Stimulated activated CD8-positive, alpha-beta memory T cell treated with anti-CD3 and anti-CD28 coated beads, Interleukin-7, amount 100 ng/mL, for 48 hours (primary cell): ENCODE measurements around the gene ARPC1B.
"Not testable (repeated sequence)": the region's sequence is repeated elsewhere in the genome, so short reads cannot be mapped to it uniquely, and the experiment has no call there.

Experiments used
- DNase-seq, 2 donors: peaks; one replicate each; pipeline ENCODE4 v3.0.0-alpha.2; 2020; ENCODE audit warnings: low read depth in 1 of 2; ENCODE audit errors: extremely low read depth in 1 of 2

Gene ARPC1B

DNA sequence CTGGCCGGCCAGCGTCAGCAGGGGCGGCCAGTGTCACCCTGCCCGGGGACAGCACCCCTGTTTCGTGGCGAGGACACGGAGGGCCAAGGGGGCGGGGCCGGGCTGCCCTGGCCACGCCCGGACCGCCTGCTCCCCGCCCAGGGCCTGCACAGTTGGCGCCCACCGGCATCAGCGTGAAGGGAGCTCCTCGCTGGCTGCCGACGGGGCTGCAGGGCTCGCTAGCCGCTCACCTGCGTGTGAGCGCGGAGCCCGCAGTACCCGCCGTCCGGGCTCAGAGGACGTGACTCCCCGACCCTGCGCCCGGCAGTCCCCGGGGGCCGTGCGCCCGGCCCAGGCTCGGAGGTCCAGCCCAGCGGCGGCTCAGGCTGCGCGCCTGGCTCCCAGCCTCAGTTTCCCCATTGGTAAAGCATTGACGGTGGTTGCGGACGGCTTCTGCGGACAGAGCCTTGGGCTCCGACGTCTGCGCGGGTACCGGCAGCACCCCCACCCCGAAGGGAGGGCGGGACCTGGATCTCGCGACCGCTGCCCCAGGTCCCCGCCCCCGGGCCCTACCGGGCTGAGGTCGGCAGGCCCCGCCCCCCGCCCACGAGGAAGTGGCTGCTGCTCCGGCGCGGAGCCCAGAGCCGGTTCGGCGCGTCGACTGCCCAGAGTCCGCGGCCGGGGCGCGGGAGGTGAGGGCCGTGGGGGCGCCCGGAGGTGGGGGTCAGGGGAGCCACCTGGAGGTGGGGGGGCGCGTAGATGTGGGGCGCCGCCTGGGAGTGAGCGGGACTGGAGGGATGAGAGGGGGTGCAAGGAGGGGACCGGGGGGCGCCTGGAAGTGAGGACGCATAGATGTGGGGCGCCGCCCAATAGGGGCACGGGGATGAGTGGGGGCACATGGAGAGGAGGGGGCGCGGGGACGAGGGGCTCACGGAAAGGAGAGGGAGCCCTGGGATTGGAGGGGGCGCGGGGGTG is at the start of gene ARPC1B:
Gene ARPC1B, plus strand, starts transcription at position 620 of the 954 bp plus-strand sequence. CDS start 10,985 bp downstream, outside the sequence.
- peak; percentile 76 to 80 for DNase-seq

DNA sequence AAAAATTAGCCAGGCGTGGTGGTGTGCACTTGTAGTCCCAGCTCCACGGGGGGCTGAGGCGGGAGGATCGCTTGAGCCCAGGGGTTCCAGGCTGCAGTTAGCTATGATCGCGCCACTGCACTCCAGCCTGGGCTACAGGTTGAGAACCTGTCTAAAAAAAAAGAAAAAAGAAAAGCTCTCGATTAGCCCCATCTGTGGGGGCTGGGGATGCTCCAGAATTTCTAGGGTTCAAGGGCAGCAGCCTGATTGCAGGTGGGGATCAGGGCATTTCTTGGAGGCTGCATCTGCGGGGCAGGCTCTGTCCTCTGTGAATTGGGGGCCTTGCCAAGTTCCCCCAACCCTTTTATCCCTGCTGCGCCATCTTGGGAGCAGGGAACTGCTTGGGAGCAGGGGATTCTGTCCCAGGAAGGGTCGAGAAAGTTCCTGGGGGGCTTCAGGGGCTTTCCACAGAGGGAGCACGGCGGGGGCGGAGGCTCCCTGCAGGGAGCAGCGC is 49.5 kb upstream of the ARPC1B start:
- no peak for DNase-seq

DNA sequence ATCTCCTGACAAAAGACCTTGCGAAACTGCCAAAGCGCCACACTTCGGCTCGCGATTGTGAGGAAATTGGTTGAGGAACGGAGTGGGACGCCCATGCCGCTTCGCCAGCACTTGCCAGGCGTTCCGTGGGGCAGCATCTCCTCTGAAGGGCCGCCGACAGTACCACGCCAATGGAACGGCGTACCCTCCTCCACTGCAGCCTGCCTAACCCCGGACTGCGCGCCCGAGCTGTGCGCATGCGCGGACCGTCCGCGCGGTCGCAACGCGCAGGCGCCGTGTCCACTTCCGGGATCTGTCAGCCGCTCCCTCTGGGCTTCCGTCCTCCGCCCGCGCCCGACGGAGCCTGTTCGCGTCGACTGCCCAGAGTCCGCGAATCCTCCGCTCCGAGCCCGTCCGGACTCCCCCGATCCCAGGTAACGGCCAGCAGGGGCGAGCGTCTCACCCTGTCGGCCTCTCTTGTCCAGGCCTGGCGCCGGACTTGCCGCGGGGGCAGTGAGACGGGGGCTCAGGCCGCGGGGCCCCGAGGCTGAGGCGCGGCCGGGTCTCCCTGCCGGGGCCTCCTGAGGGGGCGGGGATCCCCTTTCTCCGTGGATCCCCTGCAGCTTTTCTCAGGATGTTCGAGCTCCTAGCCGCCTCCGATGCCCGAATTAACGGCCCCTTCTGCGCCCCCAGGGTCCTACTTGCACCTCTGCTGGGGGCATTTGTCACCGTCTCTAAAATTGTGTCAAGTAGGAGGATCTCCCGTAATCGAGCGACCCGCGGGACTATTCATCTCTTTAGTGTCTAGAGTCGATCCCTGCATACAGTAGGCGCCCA is 48.7 kb upstream of the ARPC1B start, which contains the start of gene ARPC1A:
Gene ARPC1A, plus strand, starts transcription at position 307 of the 816 bp plus-strand sequence. CDS start 7,456 bp downstream, outside the sequence.
- DNase-seq, result peak; percentile 78 to 90

DNA sequence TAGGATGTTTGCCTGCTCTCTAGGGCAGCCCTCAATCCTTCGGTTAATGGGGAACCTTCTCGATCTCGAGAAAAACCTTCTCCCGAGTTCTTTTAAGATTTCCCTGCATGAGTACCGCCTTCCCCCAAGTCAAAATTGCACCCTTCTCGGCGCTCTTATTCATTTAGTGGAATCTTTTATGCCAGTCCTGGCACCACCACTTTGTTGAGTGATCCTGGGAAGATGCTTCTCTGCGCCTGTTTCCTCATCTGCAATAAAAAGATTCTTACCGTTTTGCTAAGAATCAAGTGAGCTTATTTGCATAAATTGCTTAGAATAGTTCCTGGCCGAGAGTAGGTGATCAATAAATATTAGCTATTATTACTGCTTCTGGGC is 48.1 kb upstream of the ARPC1B start:
- DNase-seq, result no peak

DNA sequence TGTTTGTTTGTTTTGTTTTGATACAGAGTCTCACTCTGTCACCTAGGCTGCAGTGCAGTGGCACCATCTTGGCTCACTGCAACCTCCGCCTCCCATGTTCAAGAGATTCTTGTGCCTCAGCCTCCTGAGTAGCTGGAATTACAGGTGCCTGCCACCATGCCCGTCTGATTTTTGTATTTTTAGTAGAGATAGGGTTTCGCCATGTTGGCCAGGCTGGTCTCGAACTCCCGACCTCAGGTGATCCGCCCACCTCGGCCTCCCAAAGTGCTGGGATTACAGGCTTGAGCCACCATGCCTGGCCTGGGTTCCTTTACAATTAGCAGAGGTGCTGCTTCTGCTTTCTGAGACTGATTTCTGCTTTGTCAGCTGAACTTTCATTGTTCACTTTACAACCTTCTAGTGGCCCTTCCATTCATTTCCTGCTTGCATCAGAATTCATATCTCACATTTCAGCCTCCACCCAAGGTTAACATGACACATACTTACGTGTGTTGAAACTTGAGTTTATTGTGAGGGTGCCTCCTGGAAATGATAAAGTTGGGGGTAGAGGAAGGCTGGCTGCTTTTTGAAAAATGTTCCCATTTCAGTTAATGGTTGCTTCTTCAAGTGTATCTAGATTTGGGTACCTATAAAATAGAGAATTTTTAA is 44.1 kb upstream of the ARPC1B start:
- not testable (repeated sequence) for DNase-seq

DNA sequence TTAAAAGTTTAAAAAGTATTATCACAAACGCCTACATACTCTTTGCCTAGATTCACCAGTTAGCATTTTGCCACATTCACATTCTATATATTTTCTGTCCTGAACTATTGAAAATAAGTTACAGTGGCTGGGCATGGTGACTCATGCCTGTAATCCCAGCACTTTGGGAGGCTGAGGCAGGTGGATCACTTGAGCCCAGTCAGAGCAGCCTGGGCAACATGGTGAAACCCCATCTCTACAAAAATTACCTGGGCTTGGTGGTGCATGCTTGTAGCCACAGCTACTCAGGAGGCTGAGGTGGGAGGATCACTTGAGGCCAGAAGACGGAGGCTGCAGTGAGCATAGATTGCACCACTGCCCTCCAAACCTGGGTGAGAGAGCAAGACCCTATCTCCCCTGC is 43.5 kb upstream of the ARPC1B start:
- no peak for DNase-seq

DNA sequence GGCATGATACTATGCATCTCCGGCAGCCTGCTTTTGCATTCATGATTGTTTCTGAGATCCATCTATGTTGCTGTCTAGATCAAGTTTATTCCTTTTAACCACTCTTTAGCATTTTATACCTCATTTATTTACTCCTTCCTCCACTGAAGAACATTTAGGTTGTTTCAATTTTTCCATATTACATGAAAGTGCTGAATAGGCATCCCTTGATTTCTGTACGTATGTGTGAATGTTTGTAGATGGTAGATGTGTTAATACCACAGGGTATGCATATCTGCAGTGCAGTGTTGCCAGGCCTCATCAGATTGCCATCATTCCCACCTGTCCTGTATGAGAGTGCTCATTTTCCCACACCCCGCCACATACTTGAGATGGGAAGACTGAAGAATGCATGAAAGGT is 34.9 kb upstream of the ARPC1B start:
- no peak for DNase-seq

DNA sequence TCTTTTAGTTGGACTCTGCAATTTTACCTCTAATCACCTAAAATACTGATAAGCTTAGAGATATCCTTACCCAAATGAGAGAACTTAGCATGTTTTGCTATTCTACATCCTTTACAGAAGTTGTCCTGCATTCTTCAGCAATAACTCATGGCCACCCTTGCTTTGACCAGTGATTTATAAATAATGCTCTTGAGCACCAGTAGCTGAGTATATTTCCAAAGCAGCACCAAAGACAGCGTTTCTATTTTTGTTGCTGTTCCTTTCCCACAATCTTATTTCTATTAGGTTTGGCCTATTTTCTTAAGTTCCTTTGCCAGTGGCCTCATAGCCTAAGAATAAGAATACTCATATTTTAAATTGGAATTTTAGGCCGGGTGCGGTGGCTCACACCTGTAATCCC is 33.9 kb upstream of the ARPC1B start:
- DNase-seq, result no peak

DNA sequence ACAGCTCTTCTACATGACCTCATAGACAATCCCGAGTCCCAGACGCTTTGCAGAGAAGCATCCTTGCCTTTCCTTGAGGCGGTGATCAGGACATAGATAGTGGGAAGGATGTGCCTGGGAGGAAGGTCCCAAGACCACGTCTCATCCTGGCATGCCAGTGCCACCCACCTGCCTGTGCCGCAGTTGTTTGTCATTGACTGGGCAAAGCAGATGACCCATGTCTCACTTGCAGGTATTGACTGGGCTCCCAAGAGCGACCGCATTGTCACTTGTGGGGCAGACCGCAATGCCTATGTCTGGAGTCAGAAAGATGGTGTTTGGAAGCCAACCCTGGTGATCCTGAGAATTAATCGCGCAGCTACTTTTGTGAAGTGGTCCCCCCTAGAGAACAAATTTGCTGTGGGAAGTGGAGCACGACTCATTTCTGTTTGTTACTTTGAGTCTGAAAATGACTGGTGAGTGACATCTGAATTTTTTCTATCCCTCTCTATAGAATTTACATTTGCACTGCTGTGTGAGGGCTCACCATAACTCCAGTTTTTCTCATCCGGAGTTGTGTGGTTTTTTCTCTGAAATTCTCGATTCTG is 30.4 kb upstream of the ARPC1B start:
- DNase-seq, result no peak

DNA sequence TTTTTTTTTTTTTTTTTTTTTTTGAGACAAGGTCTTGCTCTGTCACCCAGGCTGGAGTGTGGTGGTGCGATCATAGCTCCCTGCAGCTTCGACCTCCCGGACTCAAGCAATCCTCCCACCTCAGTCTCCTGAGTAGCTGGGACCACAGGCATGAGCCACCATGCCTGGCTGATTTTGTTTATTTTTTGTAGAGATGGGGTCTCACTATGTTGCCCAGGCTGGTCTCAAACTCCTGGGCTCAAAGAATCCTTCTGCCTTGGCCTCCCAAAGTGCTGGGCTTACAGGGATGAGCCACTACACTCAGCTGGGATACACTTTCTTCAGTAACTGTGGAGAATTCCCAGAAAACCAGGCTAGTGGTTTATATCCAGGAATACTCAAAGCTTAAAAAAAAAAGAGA is 23.9 kb upstream of the ARPC1B start:
- not testable (repeated sequence) for DNase-seq

DNA sequence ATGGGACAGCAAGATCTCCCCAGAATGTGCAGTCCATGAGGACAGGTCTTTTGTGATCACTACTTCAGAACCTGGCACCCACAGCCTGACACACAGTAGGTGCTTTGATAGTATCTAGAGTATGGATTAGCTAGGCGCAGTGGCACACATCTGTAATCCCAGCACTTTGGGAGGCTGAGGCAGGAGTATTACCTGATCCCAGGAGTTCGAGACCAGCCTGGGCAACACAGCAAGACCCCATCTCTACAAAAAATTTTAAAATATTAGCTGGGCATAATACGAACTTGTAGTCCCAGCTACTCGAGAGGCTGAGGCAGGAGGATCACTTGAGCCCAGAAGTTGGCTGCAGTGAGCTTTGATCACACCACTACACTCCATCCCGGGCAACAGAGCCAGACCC is 22.3 kb upstream of the ARPC1B start:
- DNase-seq, result no peak

DNA sequence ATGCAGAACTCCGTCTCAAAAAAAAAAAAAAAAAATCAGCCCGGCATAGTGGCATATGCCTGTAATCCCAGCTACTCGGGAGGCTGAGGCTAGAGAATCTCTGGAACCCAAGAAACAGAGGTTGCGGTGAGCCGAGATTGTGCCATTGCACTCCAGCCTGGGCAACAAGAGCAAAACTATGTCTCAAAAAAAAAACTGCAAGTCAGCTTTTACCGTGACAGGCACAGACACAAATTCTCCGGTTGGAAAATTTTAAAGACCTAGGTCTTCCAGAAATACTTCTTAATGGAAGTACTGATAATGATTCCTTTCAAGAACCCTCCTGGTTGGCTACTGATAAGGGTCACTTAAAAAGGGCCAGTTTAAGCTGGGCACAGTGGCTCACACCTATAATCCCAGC is 19.4 kb upstream of the ARPC1B start:
- no peak for DNase-seq

DNA sequence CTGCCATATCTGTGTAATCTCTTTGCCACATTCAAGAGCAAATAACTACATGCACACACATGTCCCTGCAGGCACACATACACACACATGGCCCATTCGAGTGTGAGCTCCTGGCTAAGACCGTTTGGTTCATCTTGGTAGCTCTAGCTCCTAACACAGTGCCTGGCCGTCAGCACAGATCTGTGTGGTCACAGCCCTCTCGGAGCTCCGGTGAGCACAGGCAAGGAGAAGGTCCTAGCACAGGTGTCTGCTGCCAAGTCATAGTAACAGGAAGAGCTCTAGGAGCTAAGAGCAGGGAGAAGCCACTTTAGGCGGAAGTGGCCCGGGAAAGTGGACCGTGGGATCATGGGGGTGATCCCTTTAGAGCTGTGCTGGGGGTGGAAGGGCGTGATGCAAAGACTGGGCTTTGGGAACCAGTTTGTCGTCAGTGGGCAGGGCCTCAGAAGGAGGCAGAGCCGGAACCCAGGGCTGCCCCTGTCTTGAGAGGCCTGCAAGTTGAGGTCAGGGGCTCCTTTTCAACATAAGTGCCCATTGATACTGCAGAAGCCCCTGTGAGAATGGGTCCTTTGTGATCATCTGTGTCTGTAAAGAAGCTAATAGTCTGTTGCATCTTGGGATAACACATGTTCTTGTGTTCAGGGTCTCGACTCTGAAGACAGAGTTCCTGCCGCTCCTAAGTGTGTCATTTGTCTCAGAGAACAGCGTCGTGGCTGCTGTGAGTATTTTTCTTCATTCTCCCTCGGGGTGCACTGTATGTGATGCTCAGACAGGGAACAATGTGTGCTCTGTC is 16.6 kb upstream of the ARPC1B start:
- no peak for DNase-seq

DNA sequence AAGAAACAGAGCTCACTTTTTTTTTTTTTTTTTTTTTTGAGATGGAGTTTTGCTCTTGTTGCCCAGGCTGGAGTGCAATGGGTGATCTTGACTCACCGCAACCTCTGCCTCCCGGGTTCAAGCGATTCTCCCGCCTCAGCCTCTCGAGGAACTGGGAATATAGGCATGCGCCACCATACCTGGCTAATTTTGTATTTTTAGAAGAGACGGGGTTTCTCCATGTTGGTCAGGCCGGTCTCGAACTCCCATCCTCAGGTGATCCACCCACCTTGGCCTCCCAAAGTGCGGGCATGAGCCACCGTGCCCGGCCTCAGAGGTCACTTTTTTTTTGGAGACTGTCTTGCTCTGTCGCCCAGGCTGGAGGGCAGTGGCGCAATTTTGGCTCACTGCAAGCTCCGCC is 16.0 kb upstream of the ARPC1B start:
- not testable (repeated sequence) for DNase-seq

DNA sequence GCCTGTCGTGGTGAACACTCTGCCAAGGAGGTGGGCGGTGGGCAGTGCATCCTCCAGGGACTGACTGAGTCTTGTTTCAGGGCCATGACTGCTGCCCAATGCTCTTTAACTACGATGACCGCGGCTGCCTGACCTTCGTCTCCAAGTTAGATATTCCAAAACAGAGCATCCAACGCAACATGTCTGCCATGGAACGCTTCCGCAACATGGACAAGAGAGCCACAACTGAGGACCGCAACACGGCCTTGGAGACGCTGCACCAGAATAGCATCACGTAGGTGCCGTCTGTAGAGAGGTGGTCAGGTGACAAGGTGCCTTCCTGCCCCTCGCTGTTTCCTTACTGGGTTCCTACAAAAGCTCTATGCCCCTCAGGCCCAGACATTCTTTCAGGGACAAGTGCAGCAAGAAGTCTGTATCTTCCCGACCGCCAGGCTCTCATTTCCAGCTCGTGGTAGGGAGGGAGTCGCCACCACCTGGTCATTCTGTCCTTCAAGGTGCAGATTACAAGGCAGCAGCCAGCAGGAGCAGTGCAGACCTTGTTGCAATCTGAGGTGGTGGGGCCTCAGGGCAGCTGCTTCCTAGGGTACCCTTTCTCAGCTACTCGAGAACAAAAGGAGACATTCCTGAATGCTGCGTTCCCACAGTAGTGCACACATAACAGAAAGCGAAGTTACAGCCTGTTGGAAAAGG is 14.9 kb upstream of the ARPC1B start:
- no peak for DNase-seq

DNA sequence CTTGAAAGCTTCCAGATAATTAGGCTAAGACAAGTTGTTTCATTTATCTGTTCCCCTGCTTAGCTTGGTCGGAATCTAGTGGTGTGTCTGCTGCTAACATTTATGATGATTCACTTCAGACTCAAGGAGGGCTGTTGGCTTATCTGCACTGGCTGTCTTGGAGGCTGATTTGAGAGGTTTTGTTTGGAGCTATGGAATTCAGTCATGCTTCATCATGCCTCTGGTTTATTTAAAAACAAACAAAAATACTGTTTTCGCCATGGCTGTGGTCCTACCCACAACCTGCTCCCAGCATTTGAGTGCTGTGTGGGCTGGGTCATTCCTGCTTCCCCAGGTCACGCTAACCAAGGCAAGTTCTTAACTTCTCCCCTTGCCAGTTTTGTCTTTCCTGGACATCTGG is 11.7 kb upstream of the ARPC1B start:
- DNase-seq, result no peak

DNA sequence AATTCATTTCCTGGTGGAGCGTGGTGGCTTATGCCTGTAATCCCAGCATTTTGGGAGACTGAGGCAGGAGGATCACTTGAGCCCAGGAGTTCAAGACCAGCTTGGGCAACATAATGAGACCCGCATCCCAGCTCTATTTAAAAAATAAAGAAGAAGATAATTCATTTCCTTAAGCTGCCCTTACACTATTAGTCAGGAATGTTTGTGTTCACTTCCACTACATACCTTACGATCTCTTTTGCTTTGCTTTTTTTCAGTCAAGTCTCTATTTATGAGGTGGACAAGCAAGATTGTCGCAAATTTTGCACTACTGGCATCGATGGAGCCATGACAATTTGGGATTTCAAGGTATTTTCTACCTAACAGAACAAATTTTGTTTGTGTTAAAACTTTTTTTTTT is 11.2 kb upstream of the ARPC1B start:
- DNase-seq, result no peak

DNA sequence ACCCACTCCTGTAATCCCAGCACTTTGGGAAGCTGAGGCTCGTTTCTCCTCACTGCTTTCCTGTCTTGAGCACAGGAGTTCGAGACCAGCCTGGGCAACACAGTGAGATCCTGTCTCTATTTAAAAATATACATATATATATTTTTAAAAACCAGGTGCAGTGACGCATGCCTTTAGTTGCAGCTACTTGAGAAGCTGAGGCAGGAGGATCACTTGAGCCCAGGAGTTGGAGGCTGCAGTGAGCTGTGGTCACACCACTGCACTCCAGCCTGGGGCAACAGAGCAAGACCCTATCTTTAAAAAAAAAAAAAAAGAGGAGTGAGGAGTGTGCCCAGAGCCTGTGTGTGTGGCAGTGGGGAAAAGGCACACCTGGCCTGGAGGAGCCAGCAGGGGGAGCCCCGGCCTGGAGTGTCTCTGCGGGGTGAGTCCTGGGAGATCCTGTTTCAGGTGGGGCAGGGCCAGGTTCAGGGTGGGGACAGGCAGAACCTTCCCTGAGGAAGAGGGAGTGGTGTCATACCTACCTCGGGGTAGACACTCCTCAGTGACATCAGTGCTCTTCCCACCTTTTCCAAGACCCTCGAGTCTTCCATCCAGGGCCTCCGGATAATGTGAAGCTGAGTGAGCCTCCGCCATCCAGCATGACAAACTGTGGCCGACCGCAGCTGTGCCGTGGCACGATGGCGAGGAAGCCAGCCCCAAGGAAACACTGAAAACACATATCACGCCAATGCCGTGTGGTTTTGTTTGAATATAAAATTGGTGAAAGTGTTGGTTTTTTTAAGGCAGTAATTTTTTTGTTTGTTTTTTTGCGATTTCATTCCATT is 9.0 kb upstream of the ARPC1B start:
- DNase-seq, result no peak
